H9 (cell line): ENCODE data around the gene THRB. TPM values are rescaled to one million over a fixed set of nuclear protein-coding genes. Genes with fewer than 3 reads are reported as not detected.

Experiments used
- DNase-seq: peaks from one replicate; pipeline ENCODE4 v3.0.0-alpha.2; 2017
- H2AFZ ChIP-seq: one replicate; pipeline ENCODE4 v1.6.1; 2013; ENCODE audit warnings: mild to moderate bottlenecking, low read length, control low read depth, moderate library complexity
- H2AK5ac ChIP-seq: 2 replicates; pipeline ENCODE4 v1.6.1; 2013; ENCODE audit warnings: low read length, control low read depth, mixed read lengths; ENCODE audit not compliant: insufficient read length
- H2BK120ac ChIP-seq: one replicate; pipeline ENCODE4 v1.6.1; 2013; ENCODE audit warnings: low read depth, mild to moderate bottlenecking, low read length, control low read depth, inconsistent platforms; ENCODE audit not compliant: poor library complexity, severe bottlenecking
- H2BK12ac ChIP-seq: 2 replicates; pipeline ENCODE4 v1.6.1; 2013; ENCODE audit warnings: low read length, control low read depth, mixed read lengths, low read depth; ENCODE audit not compliant: insufficient read length
- H2BK15ac ChIP-seq: 2 replicates; pipeline ENCODE4 v1.6.1; 2013; ENCODE audit warnings: low read depth, low read length, control low read depth
- H2BK20ac ChIP-seq: one replicate; pipeline ENCODE4 v1.6.1; 2013; ENCODE audit warnings: low read depth, mild to moderate bottlenecking, low read length, control low read depth, inconsistent platforms; ENCODE audit not compliant: poor library complexity, severe bottlenecking
- H2BK5ac ChIP-seq: 2 replicates; pipeline ENCODE4 v1.6.1; 2013; ENCODE audit warnings: low read length, control low read depth, mixed read lengths; ENCODE audit not compliant: insufficient read length
- H3K14ac ChIP-seq: 2 replicates; pipeline ENCODE4 v1.6.1; 2013; ENCODE audit warnings: low read length, control low read depth; ENCODE audit not compliant: insufficient read depth
- H3K18ac ChIP-seq: 2 replicates; pipeline ENCODE4 v1.6.1; 2013; ENCODE audit warnings: low read depth, mild to moderate bottlenecking, mixed read lengths, low read length, control low read depth; ENCODE audit not compliant: insufficient read length
- H3K23ac ChIP-seq: 2 replicates; pipeline ENCODE4 v1.6.1; 2013; ENCODE audit warnings: low read length, control low read depth, mixed read lengths, low read depth; ENCODE audit not compliant: insufficient read length
- H3K23me2 ChIP-seq: 2 replicates; pipeline ENCODE4 v1.6.1; 2013; ENCODE audit warnings: low read depth, mild to moderate bottlenecking, mixed read lengths, low read length, control low read depth; ENCODE audit not compliant: insufficient read length, poor library complexity, severe bottlenecking
- H3K27ac ChIP-seq: 2 replicates; pipeline ENCODE4 v1.5.1; 2013; ENCODE audit warnings: low read length, control low read depth, mixed read lengths, low read depth; ENCODE audit not compliant: insufficient read length
- H3K27me3 ChIP-seq: 2 replicates; pipeline ENCODE4 v1.6.1; 2013; ENCODE audit warnings: low read length, control low read depth, inconsistent platforms; ENCODE audit not compliant: insufficient read depth
- H3K4ac ChIP-seq: 2 replicates; pipeline ENCODE4 v1.6.1; 2013; ENCODE audit warnings: low read depth, mild to moderate bottlenecking, control low read depth, inconsistent platforms, low read length, moderate library complexity
- H3K4me1 ChIP-seq: 2 replicates; pipeline ENCODE4 v1.6.1; 2013; ENCODE audit warnings: low read length, control low read depth, inconsistent platforms; ENCODE audit not compliant: insufficient read depth
- H3K4me2 ChIP-seq: 2 replicates; pipeline ENCODE4 v1.6.1; 2013; ENCODE audit warnings: low read length, control low read depth, mixed read lengths; ENCODE audit not compliant: insufficient read length, insufficient read depth
- H3K56ac ChIP-seq: 2 replicates; pipeline ENCODE4 v1.6.1; 2013; ENCODE audit warnings: low read depth, mild to moderate bottlenecking, mixed read lengths, low read length, control low read depth; ENCODE audit not compliant: insufficient read length
- H3K79me1 ChIP-seq: 2 replicates; pipeline ENCODE4 v1.6.1; 2013; ENCODE audit warnings: low read depth, mild to moderate bottlenecking, moderate library complexity, low read length, control low read depth, inconsistent platforms; ENCODE audit not compliant: insufficient read depth, poor library complexity, severe bottlenecking
- H3K79me2 ChIP-seq: 2 replicates; pipeline ENCODE4 v1.6.1; 2013; ENCODE audit warnings: low read length, control low read depth, inconsistent platforms; ENCODE audit not compliant: insufficient read depth
- H3K9ac ChIP-seq: 2 replicates; pipeline ENCODE4 v1.6.1; 2013; ENCODE audit warnings: low read length, control low read depth, mixed read lengths; ENCODE audit not compliant: insufficient read length; ENCODE audit errors: extremely low read depth
- H3K9me3 ChIP-seq: one replicate; pipeline ENCODE4 v1.6.1; 2013; ENCODE audit warnings: low read depth, low read length, inconsistent platforms; ENCODE audit not compliant: control insufficient read depth
- H3T11ph ChIP-seq: one replicate; pipeline ENCODE4 v1.6.1; 2013; ENCODE audit warnings: mild to moderate bottlenecking, low read length, control low read depth, inconsistent platforms
- H4K20me1 ChIP-seq: one replicate; pipeline ENCODE4 v1.6.1; 2013; ENCODE audit not compliant: control insufficient read depth, insufficient read length, insufficient read depth
- H4K5ac ChIP-seq: 2 replicates; pipeline ENCODE4 v1.6.1; 2013; ENCODE audit warnings: low read depth, mild to moderate bottlenecking, mixed read lengths, low read length, control low read depth; ENCODE audit not compliant: insufficient read length
- H4K8ac ChIP-seq: replicated peaks from 2 replicates; pipeline ENCODE4 v1.6.1; 2013; ENCODE audit warnings: low read length, control low read depth, mixed read lengths, low read depth; ENCODE audit not compliant: insufficient read length
- H4K91ac ChIP-seq: 2 replicates; pipeline ENCODE4 v1.6.1; 2013; ENCODE audit warnings: low read depth, mild to moderate bottlenecking, moderate library complexity, mixed read lengths, low read length, control low read depth; ENCODE audit not compliant: insufficient read length
- H3K27ac Mint-ChIP-seq, 3 experiments: 2 replicates in 2 of 3; 3 replicates in 1 of 3; pipeline ENCODE4 v1.8.0; 2020 to 2021; ENCODE audit warnings: mixed read lengths in 3 of 3, mild to moderate bottlenecking in 1 of 3, moderate library complexity in 1 of 3
- H3K27me3 Mint-ChIP-seq: 2 replicates; pipeline ENCODE4 v1.8.0; 2021; ENCODE audit warnings: low read depth, mild to moderate bottlenecking, moderate library complexity, mixed read lengths
- H3K36me3 Mint-ChIP-seq, 3 experiments: 2 replicates in 2 of 3; 3 replicates in 1 of 3; pipeline ENCODE4 v1.8.0; 2020 to 2021; ENCODE audit warnings: low read depth in 3 of 3, mixed read lengths in 3 of 3; ENCODE audit not compliant: insufficient read depth in 1 of 3
- H3K4me1 Mint-ChIP-seq, 2 experiments: 2 replicates each; pipeline ENCODE4 v1.8.0; 2020; ENCODE audit warnings: mixed read lengths in 2 of 2
- H3K4me3 Mint-ChIP-seq, 2 experiments: 2 replicates in 1 of 2; 3 replicates in 1 of 2; pipeline ENCODE4 v1.8.0; 2020 to 2021; ENCODE audit warnings: mild to moderate bottlenecking in 2 of 2, mixed read lengths in 2 of 2, moderate library complexity in 1 of 2
- H3K9me3 Mint-ChIP-seq, 2 experiments: 2 replicates in 1 of 2; 3 replicates in 1 of 2; pipeline ENCODE4 v1.8.0; 2020; ENCODE audit warnings: mild to moderate bottlenecking in 2 of 2, mixed read lengths in 2 of 2, moderate library complexity in 1 of 2
- CTCF ChIP-seq: fragments of 200-600 bp; sonication (generic); conservative IDR thresholded peaks from 3 replicates; pipeline ENCODE4 v1.8.0; 2021; ENCODE audit warnings: antibody characterized with exemption, mild to moderate bottlenecking
- WGBS: extraction: QIAGEN DNeasy Blood & Tissue Kit; methylation state at CpG from one replicate; pipeline ENCODE4 v1.1.7; 2013; ENCODE audit warnings: missing lambda C conversion rate, low lambda C conversion rate, mixed read lengths; ENCODE audit not compliant: insufficient read length; ENCODE audit errors: extremely low coverage; 5-methylcytosine and 5-hydroxymethylcytosine counted together
- total RNA-seq: library from RNA; stranded (reverse); gene quantifications from 2 replicates; pipeline ENCODE4 v1.2.1, GENCODE V29; 2021

Gene THRB
- total RNA-seq, 1 experiment from 2014 or later = 8.6 TPM

- H3K14ac ChIP-seq = no peak overlapping the region; the same call in 1 of the 2 replicates
- no peak overlapping the region for H2BK20ac ChIP-seq
- H3K27me3 ChIP-seq = no peaks in the 10 kb centered on the region
- H3K4me3 Mint-ChIP-seq = no peak overlapping the region
- H2AK5ac ChIP-seq = no peak overlapping the region
- no peaks in the 10 kb centered on the region for H3K4me1 ChIP-seq
- H3K27ac ChIP-seq = no peak overlapping the region
- H2BK120ac ChIP-seq = no peak overlapping the region
- no peak overlapping the region for H3K56ac ChIP-seq
- no peaks in the 10 kb centered on the region for H3K9me3 Mint-ChIP-seq
- H4K5ac ChIP-seq = no peak overlapping the region
- H2BK5ac ChIP-seq = no peak overlapping the region
- H3K4me2 ChIP-seq = no peak overlapping the region
- H3K27me3 Mint-ChIP-seq = no peaks in the 10 kb centered on the region
- no peak overlapping the region for H2AFZ ChIP-seq
- H2BK12ac ChIP-seq = no peak overlapping the region
- no peak for TF ChIP-seq CTCF
- H4K8ac ChIP-seq = no peak overlapping the region
- H3K4me1 Mint-ChIP-seq = no peaks in the 10 kb centered on the region
- H3K9ac ChIP-seq = no peak overlapping the region
- DNase-seq = no peak
- no peak overlapping the region for H2BK15ac ChIP-seq
- H3K18ac ChIP-seq = no peak overlapping the region
- no peak overlapping the region for H3K23ac ChIP-seq
- no CpG with 5 or more reads among the region's 1 CpG for WGBS
- H3K79me1 ChIP-seq = no peaks in the 10 kb centered on the region
- H3K4ac ChIP-seq = no peak overlapping the region
- no peaks in the 10 kb centered on the region for H3K36me3 Mint-ChIP-seq
- no peaks in the 10 kb centered on the region for H3K23me2 ChIP-seq
- H3K9me3 ChIP-seq = no peaks in the 10 kb centered on the region
- H3K79me2 ChIP-seq = no peaks in the 10 kb centered on the region
- no peak overlapping the region for H3T11ph ChIP-seq
- no peak overlapping the region for H4K91ac ChIP-seq
- no peaks in the 10 kb centered on the region for H4K20me1 ChIP-seq
- no peak overlapping the region for H3K27ac Mint-ChIP-seq
These were observed 47.3 kb upstream of the THRB start for GRCh38 chr3:24541935-24542334.
